ENCODE measurements around the gene ATXN1.
"Not testable (repeated sequence)": the region's sequence is repeated elsewhere in the genome, so short reads cannot be mapped to it uniquely, and the experiment has no call there.

DNA sequence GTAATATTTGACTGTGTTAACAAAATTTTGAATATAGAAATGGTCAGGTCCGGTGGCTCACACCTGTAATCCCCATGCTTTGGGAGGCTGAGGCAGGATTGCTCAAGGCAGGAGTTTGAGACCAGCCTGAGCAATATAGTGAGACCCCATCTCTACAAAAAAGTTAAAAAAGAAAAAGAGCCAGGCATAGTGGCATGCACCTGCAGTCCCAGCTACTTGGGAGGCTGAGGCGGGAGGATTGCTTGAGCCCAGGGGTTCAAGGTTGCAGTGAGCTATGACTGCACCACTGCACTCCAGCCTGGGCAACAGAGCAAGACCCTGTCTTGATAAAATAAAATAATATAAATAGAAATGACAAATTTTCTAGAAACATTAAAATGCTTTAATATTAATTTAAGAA lies 147.8 kb downstream of the ATXN1 start:
- TF ChIP-seq ERG (CRISPR knock-in tag; IDR thresholded peaks at IDR 0.05); CTCF (IDR thresholded peaks at IDR 0.05); MAX (CRISPR knock-in tag; IDR thresholded peaks at IDR 0.05); SP1 (CRISPR knock-in tag; conservative IDR thresholded peaks at IDR 0.05); FOXK1 (CRISPR knock-in tag; IDR thresholded peaks at IDR 0.05): not testable (repeated sequence)

Measured in WTC11 (cell line).